HepG2 (cell line): ENCODE results near the gene STYX. TPM values are rescaled to one million over a fixed set of nuclear protein-coding genes. Genes with fewer than 3 reads are reported as not detected.
A peak's percentile ranks its signal among the peaks of the same experiment; 100 is the strongest.

Source experiments
- ATAC-seq: fragments of 200-7000 bp; cut with Tn5 transposase; 3 replicates; pipeline ENCODE4 v1.9.1; 2020; ENCODE audit warnings: mild to moderate bottlenecking, moderate library complexity
- BruUV-seq: library from RNA; stranded (reverse); fragments of 400-500 nt; replicated peaks from 2 replicates; lab custom pipeline; 2021; lab: Mats Ljungman, UMichigan
- CTCF ChIA-PET: fragments of 300-600 bp; formaldehyde crosslinking; extraction: SDS; loops from one replicate; lab custom pipeline; 2021; ENCODE audit warnings: low total read pairs, inconsistent platforms, low intra/inter-chr PET ratio; lab: Yijun Ruan, JAX
- POLR2A ChIA-PET: fragments of 350-600 bp; sonication (Branson Sonifier 250); formaldehyde crosslinking; loops from one replicate; lab custom pipeline; 2020; ENCODE audit warnings: antibody characterized with exemption, inconsistent platforms; lab: Yijun Ruan, JAX
- DNase-seq: peaks from one replicate; pipeline ENCODE4 v3.0.0-alpha.2; 2015; ENCODE audit warnings: low spot score
- FAIRE-seq: peaks from 3 replicates; lab custom pipeline; 2011; peaks lifted over from hg19 to GRCh38; lab: Jason Lieb, UNC
- H2AFZ ChIP-seq: one replicate; pipeline ENCODE4 v1.6.1; 2011; ENCODE audit warnings: low read length, inconsistent platforms
- H3K27ac ChIP-seq: fragments of 300-600 bp; 3 replicates; pipeline ENCODE4 v1.8.0; 2011; ENCODE audit warnings: mixed run types, mild to moderate bottlenecking, mixed read lengths, low read length, inconsistent platforms; ENCODE audit not compliant: insufficient read depth; ENCODE audit errors: extremely low read length
- H3K27me3 ChIP-seq, 2 experiments: fragments of 200-600 bp in 1 of 2; 2 replicates in 1 of 2; 3 replicates in 1 of 2; pipeline versions ENCODE4 v1.6.0 to v1.8.0; 2011; ENCODE audit warnings: low read length in 2 of 2, mild to moderate bottlenecking in 2 of 2, moderate library complexity in 2 of 2, inconsistent platforms in 1 of 2; ENCODE audit not compliant: insufficient read depth in 2 of 2, control insufficient read depth in 1 of 2
- H3K36me3 ChIP-seq, 2 experiments: fragments of 200-600 bp in 1 of 2; replicated peaks in 1 of 2; 2 replicates in 1 of 2; 3 replicates in 1 of 2; pipeline versions ENCODE4 v1.5.1 to v1.8.0; 2011; ENCODE audit warnings: low read length in 2 of 2, inconsistent platforms in 1 of 2; ENCODE audit not compliant: insufficient read depth in 2 of 2, control insufficient read depth in 1 of 2
- H3K4me1 ChIP-seq: 2 replicates; pipeline ENCODE4 v1.5.1; 2012; ENCODE audit warnings: low read length, inconsistent platforms; ENCODE audit not compliant: insufficient read depth
- H3K4me2 ChIP-seq: 2 replicates; pipeline ENCODE4 v1.6.0; 2011; ENCODE audit warnings: low read depth, low read length, inconsistent platforms
- H3K4me3 ChIP-seq, 3 experiments: fragments of 200-600 bp in 1 of 3; sonication (generic), shearing (Covaris generic) in 1 of 3; replicated peaks in 1 of 3; 2 replicates each; pipeline ENCODE4 v1.5.1; 2011 to 2016; ENCODE audit warnings: low read length in 3 of 3, inconsistent platforms in 2 of 3, low read depth in 2 of 3, mild to moderate bottlenecking in 2 of 3, control low read depth in 1 of 3, mixed read lengths in 1 of 3; ENCODE audit not compliant: insufficient read depth in 1 of 3
- H3K79me2 ChIP-seq: one replicate; pipeline ENCODE4 v1.6.1; 2011; ENCODE audit warnings: low read length, inconsistent platforms; ENCODE audit not compliant: insufficient read depth
- H3K9ac ChIP-seq: 2 replicates; pipeline ENCODE4 v1.6.0; 2011; ENCODE audit warnings: mild to moderate bottlenecking, low read depth, low read length, inconsistent platforms; ENCODE audit not compliant: insufficient read depth
- H3K9me3 ChIP-seq: 2 replicates; pipeline ENCODE4 v1.5.1; 2012; ENCODE audit warnings: mild to moderate bottlenecking, low read length
- H4K20me1 ChIP-seq: 2 replicates; pipeline ENCODE4 v1.6.0; 2011; ENCODE audit warnings: inconsistent platforms, mild to moderate bottlenecking, low read length, moderate library complexity; ENCODE audit not compliant: insufficient read depth
- ELK4 ChIP-seq: sonication (generic); formaldehyde crosslinking; IDR thresholded peaks from 2 replicates; pipeline ENCODE4 v1.9.0; 2021; ENCODE audit warnings: missing genetic modification reagents, borderline replicate concordance
- HMG20A ChIP-seq: IDR thresholded peaks from 2 replicates; pipeline ENCODE4 v1.6.1; 2016; ENCODE audit warnings: borderline replicate concordance
- MAFK ChIP-seq, 2 experiments: IDR thresholded peaks in 1 of 2; conservative IDR thresholded peaks in 1 of 2; 2 replicates each; pipeline ENCODE4 v1.6.1; 2011; ENCODE audit warnings: improper control_type of control experiment in 2 of 2, low read length in 2 of 2
- NFKBIZ ChIP-seq: IDR thresholded peaks from 2 replicates; pipeline ENCODE4 v1.6.1; 2018; ENCODE audit warnings: missing genetic modification reagents, missing compliant biosample characterization
- ONECUT2 ChIP-seq: sonication (generic); formaldehyde crosslinking; IDR thresholded peaks from 2 replicates; pipeline ENCODE4 v1.4.0; 2020; ENCODE audit warnings: missing genetic modification reagents
- PAF1 ChIP-seq: IDR thresholded peaks from 2 replicates; pipeline ENCODE4 v1.6.1; 2016; ENCODE audit warnings: missing genetic modification reagents, missing compliant biosample characterization
- TCF7L2 ChIP-seq: IDR thresholded peaks from 2 replicates; pipeline ENCODE4 v1.6.1; 2011; ENCODE audit warnings: mild to moderate bottlenecking, low read depth, low read length, moderate library complexity
- TEAD2 ChIP-seq: sonication (generic); formaldehyde crosslinking; IDR thresholded peaks from 2 replicates; pipeline ENCODE4 v1.9.0; 2021; ENCODE audit warnings: missing genetic modification reagents
- TFE3 ChIP-seq: IDR thresholded peaks from 2 replicates; pipeline ENCODE4 v1.6.1; 2016
- ZMYM4 ChIP-seq: sonication (generic); formaldehyde crosslinking; IDR thresholded peaks from 2 replicates; pipeline ENCODE4 v1.8.1; 2023; ENCODE audit warnings: mild to moderate bottlenecking, missing genetic modification reagents
- ZNF138 ChIP-seq: sonication (generic); formaldehyde crosslinking; IDR thresholded peaks from 2 replicates; pipeline ENCODE4 v1.5.0; 2020; ENCODE audit warnings: mild to moderate bottlenecking, low read depth, missing genetic modification reagents
- ZNF234 ChIP-seq: sonication (generic); formaldehyde crosslinking; conservative IDR thresholded peaks from 2 replicates; pipeline ENCODE4 v1.5.1; 2020; ENCODE audit warnings: mild to moderate bottlenecking, missing genetic modification reagents
- ZNF34 ChIP-seq: sonication (generic); formaldehyde crosslinking; IDR thresholded peaks from 2 replicates; pipeline ENCODE4 v1.4.0; 2020; ENCODE audit warnings: mild to moderate bottlenecking, missing genetic modification reagents, borderline replicate concordance
- ZNF530 ChIP-seq: sonication (generic); formaldehyde crosslinking; IDR thresholded peaks from 2 replicates; pipeline ENCODE4 v1.5.0; 2020; ENCODE audit warnings: low read depth, mild to moderate bottlenecking, missing genetic modification reagents
- ZNF567 ChIP-seq: sonication (generic); formaldehyde crosslinking; IDR thresholded peaks from 2 replicates; pipeline ENCODE4 v1.8.1; 2023; ENCODE audit warnings: mild to moderate bottlenecking, missing genetic modification reagents, borderline replicate concordance
- WGBS: methylation state at CpG from one replicate; pipeline ENCODE4 v1.1.6; 2017; ENCODE audit warnings: low lambda C conversion rate; 5-methylcytosine and 5-hydroxymethylcytosine counted together
- in situ Hi-C: cut with HindIII; loops from 2 replicates; pipeline ENCODE4 v1.10.0; 2017; ENCODE audit warnings: low pct_unique_long_range_greater_than_20kb; ENCODE audit not compliant: extremely low pct_ligation_motif_present
- intact Hi-C: fragments of 100-400 bp; cut with micrococcal nuclease; formaldehyde crosslinking; loops from one replicate; pipeline ENCODE4 v1.10.0; 2022; ENCODE audit not compliant: unreplicated experiment
- polyA plus RNA-seq, 8 experiments: library from polyadenylated mRNA; depleted of rRNA in 3 of 8; stranded (reverse) in 7 of 8; unstranded in 1 of 8; fragments of >200 nt; fragmentation: Illumina TruSeq in 4 of 8; extraction: Trizol in 4 of 8; gene quantifications; 2 replicates each; pipeline versions ENCODE4 v1.2.1 to v1.2.3, GENCODE V29; 2011 to 2016; ENCODE audit warnings: low read depth in 4 of 8, missing spikeins in 1 of 8, mixed read lengths in 1 of 8; ENCODE audit not compliant: insufficient read depth in 1 of 8
- total RNA-seq, 5 experiments: library from RNA; depleted of rRNA; stranded (reverse); fragments of >200 nt; fragmentation: Illumina TruSeq; extraction: Trizol; gene quantifications; 2 replicates each; pipeline ENCODE4 v1.2.3, GENCODE V29; 2016; ENCODE audit warnings: low read depth in 1 of 5

STYX gene
- total and polyA plus RNA-seq, 2 of the 13 experiments (the other 11 are each of a cell fraction or from before 2014, with no cell fraction given): 6.6 to 10.9 TPM

GRCh38 chr14:52821805-52822250, 91.9 kb downstream of the STYX start (continued):
- peak; percentile 51; the same call in 1 of the 2 replicates for TF ChIP-seq TFE3
- peak; percentile 33; the same call in 1 of the 2 replicates for TF ChIP-seq TCF7L2
- peak; percentile 93 for TF ChIP-seq ZMYM4 (CRISPR knock-in tag)
- no peak for TF ChIP-seq ELK4 (CRISPR knock-in tag)
- no peak for TF ChIP-seq ZNF530 (CRISPR knock-in tag)
- TF ChIP-seq NFKBIZ (CRISPR knock-in tag): peak; percentile 81
- TF ChIP-seq ZNF567 (CRISPR knock-in tag): no peak
- no peak for TF ChIP-seq ZNF234 (CRISPR knock-in tag)

- no peaks in the 10 kb centered on the region for H4K20me1 ChIP-seq
- POLR2A ChIA-PET: interaction anchor here (1.8 kb wide), 1 partner anchor 127 kb away, joined by 3 read pairs; the partner anchor contains the start of gene FERMT2
- no peak overlapping the region for H3K4me3 ChIP-seq
- H3K27me3 ChIP-seq: no peaks in the 10 kb centered on the region
- FAIRE-seq (no peak), DNase-seq (no peak), ATAC-seq (no peak)
- H3K27ac ChIP-seq: no peak overlapping the region
- H3K4me2 ChIP-seq: no peak overlapping the region
- WGBS: 86% methylated on average over 4 of the region's 4 CpGs
- no peak overlapping the region for H3K9ac ChIP-seq
- in situ Hi-C loops (loop anchor here (5.0 kb wide), 1 partner anchor 138 kb away; no protein-coding TSS in a partner anchor), intact Hi-C loops (loop anchor here (5.0 kb wide), 1 partner anchor 483 kb away; no protein-coding TSS in a partner anchor)
- H3K79me2 ChIP-seq: no peaks in the 10 kb centered on the region
- H2AFZ ChIP-seq: no peak overlapping the region
- H3K4me1 ChIP-seq: peaks cover 67% of the 10 kb centered on the region
- no peaks in the 10 kb centered on the region for H3K9me3 ChIP-seq
- no peaks in the 10 kb centered on the region for H3K36me3 ChIP-seq
- CTCF ChIA-PET: interaction anchor here (2.4 kb wide), 1 partner anchor 17 kb away, joined by 5 read pairs; no protein-coding TSS in a partner anchor
- no peak for TF ChIP-seq ZNF138
- no peak for TF ChIP-seq ZNF34 (CRISPR knock-in tag)
- TF ChIP-seq PAF1 (CRISPR knock-in tag): no peak
- peak; percentile 10 to 32; a peak in 1 of 4 replicates for TF ChIP-seq MAFK (conservative IDR thresholded peaks at IDR 0.05 in 1 of 2, IDR thresholded peaks at IDR 0.05 in 1 of 2; ENCODE audit: low read length in 2 of 2)
- no peak for TF ChIP-seq HMG20A (CRISPR knock-in tag)
- TF ChIP-seq TEAD2 (CRISPR knock-in tag): no peak
- TF ChIP-seq ONECUT2 (CRISPR knock-in tag): no peak
- no TSS peak for BruUV-seq
Observed at GRCh38 chr14:52824462-52824861, 94.5 kb downstream of the STYX start.
